ENCODE results near the gene BECN2.
"Not testable (repeated sequence)": the region's sequence is repeated elsewhere in the genome, so short reads cannot be mapped to it uniquely, and the experiment has no call there.

The BECN2 gene

GRCh38 chr1:241985787-241986186 is 28.2 kb downstream of the BECN2 start:
- H3K9ac ChIP-seq (ENCODE audit: low read length), result no peak overlapping the region
- H3K4me1 ChIP-seq (ENCODE audit: control insufficient read depth, insufficient read depth, low read length), result no peaks in the 10 kb centered on the region
- H3K27me3 ChIP-seq (ENCODE audit: control insufficient read depth, insufficient read depth, low read length), result no peaks in the 10 kb centered on the region
- H3K4me3 ChIP-seq (ENCODE audit: low read length), result no peak overlapping the region
- no peaks in the 10 kb centered on the region for H3K9me3 ChIP-seq (ENCODE audit: control insufficient read depth, low read length)
- no peaks in the 10 kb centered on the region for H3K36me3 ChIP-seq (ENCODE audit: control insufficient read depth, insufficient read depth, low read length)

GRCh38 chr1:241988389-241988930 is 30.9 kb downstream of the BECN2 start:
- H3K4me3 ChIP-seq (ENCODE audit: low read length); H3K9ac ChIP-seq (ENCODE audit: low read length); H3K27me3 ChIP-seq (ENCODE audit: control insufficient read depth, insufficient read depth, low read length); H3K36me3 ChIP-seq (ENCODE audit: control insufficient read depth, insufficient read depth, low read length); H3K9me3 ChIP-seq (ENCODE audit: control insufficient read depth, low read length); H3K4me1 ChIP-seq (ENCODE audit: control insufficient read depth, insufficient read depth, low read length): not testable (repeated sequence)

GRCh38 chr1:241990040-241990439 is 32.5 kb downstream of the BECN2 start:
- H3K4me3 ChIP-seq (ENCODE audit: low read length), result no peak overlapping the region
- H3K36me3 ChIP-seq (ENCODE audit: control insufficient read depth, insufficient read depth, low read length), result no peaks in the 10 kb centered on the region
- no peaks in the 10 kb centered on the region for H3K27me3 ChIP-seq (ENCODE audit: control insufficient read depth, insufficient read depth, low read length)
- no peaks in the 10 kb centered on the region for H3K4me1 ChIP-seq (ENCODE audit: control insufficient read depth, insufficient read depth, low read length)
- H3K9me3 ChIP-seq (ENCODE audit: control insufficient read depth, low read length), result no peaks in the 10 kb centered on the region
- no peak overlapping the region for H3K9ac ChIP-seq (ENCODE audit: low read length)

DNA sequence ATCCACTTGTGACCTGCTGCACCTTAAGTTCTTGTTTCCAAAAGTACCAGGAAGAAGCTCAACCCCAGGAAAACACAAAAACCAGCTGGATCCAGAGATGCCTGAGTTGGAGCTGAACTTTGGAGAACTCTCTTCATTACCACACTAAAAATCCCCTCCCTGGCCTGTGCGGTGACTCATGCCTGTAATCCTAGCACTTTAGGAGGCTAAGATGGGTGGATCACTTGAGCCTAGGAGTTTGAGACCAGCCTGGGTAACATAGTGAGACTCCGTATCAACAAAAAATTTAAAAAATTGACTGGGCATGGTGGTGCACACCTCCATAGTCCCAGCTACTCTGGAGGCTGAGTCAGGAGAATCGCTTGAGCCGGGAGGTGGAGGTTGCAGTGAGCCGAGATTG is 35.2 kb downstream of the BECN2 start:
- no peaks in the 10 kb centered on the region for H3K36me3 ChIP-seq (ENCODE audit: control insufficient read depth, insufficient read depth, low read length)
- H3K9me3 ChIP-seq (ENCODE audit: control insufficient read depth, low read length), result no peaks in the 10 kb centered on the region
- H3K4me1 ChIP-seq (ENCODE audit: control insufficient read depth, insufficient read depth, low read length), result no peaks in the 10 kb centered on the region
- H3K9ac ChIP-seq (ENCODE audit: low read length), result no peak overlapping the region
- H3K27me3 ChIP-seq (ENCODE audit: control insufficient read depth, insufficient read depth, low read length), result peaks cover 3% of the 10 kb centered on the region
- H3K4me3 ChIP-seq (ENCODE audit: low read length), result no peak overlapping the region

- H3K9me3 ChIP-seq (ENCODE audit: control insufficient read depth, low read length), result no peaks in the 10 kb centered on the region
- no peaks in the 10 kb centered on the region for H3K36me3 ChIP-seq (ENCODE audit: control insufficient read depth, insufficient read depth, low read length)
- H3K4me1 ChIP-seq (ENCODE audit: control insufficient read depth, insufficient read depth, low read length), result peaks cover 9% of the 10 kb centered on the region
- no peak overlapping the region for H3K9ac ChIP-seq (ENCODE audit: low read length)
- peaks cover 3% of the 10 kb centered on the region for H3K27me3 ChIP-seq (ENCODE audit: control insufficient read depth, insufficient read depth, low read length)
- no peak overlapping the region for H3K4me3 ChIP-seq (ENCODE audit: low read length)
Measured at GRCh38 chr1:241994171-241994570, 36.6 kb downstream of the BECN2 start.

DNA sequence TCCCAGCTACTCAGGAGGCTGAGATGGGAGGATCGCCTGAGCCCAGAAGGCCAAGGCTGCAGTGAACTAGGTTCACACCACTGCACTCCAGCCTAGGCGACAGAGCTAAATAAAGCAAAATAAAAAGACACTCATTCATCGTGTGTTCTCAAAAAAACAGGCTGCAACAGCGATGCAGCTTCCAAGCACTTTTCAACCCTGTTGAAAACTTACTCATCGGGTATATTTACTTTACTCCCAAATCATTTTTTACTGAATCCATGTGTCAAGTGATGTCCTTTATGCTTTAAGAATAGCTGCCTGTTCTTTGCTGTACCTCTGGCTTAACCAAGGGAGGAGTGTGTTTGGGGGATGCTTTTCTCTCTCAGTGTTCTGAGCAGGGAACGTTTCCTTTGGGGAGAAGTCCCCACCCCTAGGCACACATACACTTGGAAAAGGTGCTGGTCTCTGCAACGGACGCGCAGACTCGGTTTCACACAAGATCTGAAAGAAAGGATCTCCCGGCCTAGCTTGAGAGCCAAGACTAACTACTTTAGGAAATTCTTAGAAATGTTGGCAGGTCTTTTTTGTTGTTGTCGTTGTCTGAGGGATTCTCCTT is 39.9 kb downstream of the BECN2 start:
- Histone ChIP-seq H3K36me3 (ENCODE audit: control insufficient read depth, insufficient read depth, low read length) (no peaks in the 10 kb centered on the region), H3K4me1 (ENCODE audit: control insufficient read depth, insufficient read depth, low read length) (peaks cover 9% of the 10 kb centered on the region), H3K4me3 (ENCODE audit: low read length) (no peak overlapping the region), H3K27me3 (ENCODE audit: control insufficient read depth, insufficient read depth, low read length) (peaks cover 3% of the 10 kb centered on the region), H3K9me3 (ENCODE audit: control insufficient read depth, low read length) (no peaks in the 10 kb centered on the region), H3K9ac (ENCODE audit: low read length) (no peak overlapping the region)

GRCh38 chr1:241998412-241998921 is 40.9 kb downstream of the BECN2 start:
- Histone ChIP-seq H3K36me3 (ENCODE audit: control insufficient read depth, insufficient read depth, low read length) (no peaks in the 10 kb centered on the region), H3K9ac (ENCODE audit: low read length) (peak overlapping the region; percentile 39), H3K27me3 (ENCODE audit: control insufficient read depth, insufficient read depth, low read length) (peaks cover 3% of the 10 kb centered on the region), H3K4me1 (ENCODE audit: control insufficient read depth, insufficient read depth, low read length) (peaks cover 9% of the 10 kb centered on the region), H3K9me3 (ENCODE audit: control insufficient read depth, low read length) (no peaks in the 10 kb centered on the region), H3K4me3 (ENCODE audit: low read length) (no peak overlapping the region)

- no peaks in the 10 kb centered on the region for H3K9me3 ChIP-seq (ENCODE audit: control insufficient read depth, low read length)
- H3K9ac ChIP-seq (ENCODE audit: low read length), result peak within 1 kb of the TSS; percentile 39
- H3K36me3 ChIP-seq (ENCODE audit: control insufficient read depth, insufficient read depth, low read length), result no peaks in the 10 kb centered on the region
- H3K4me1 ChIP-seq (ENCODE audit: control insufficient read depth, insufficient read depth, low read length), result peaks cover 9% of the 10 kb centered on the region
- H3K27me3 ChIP-seq (ENCODE audit: control insufficient read depth, insufficient read depth, low read length), result peaks cover 3% of the 10 kb centered on the region
- no peak within 1 kb of the TSS for H3K4me3 ChIP-seq (ENCODE audit: low read length)
Measured at GRCh38 chr1:241999026-241999425, 41.5 kb downstream of the BECN2 start, which contains the start of gene MAP1LC3C. Gene MAP1LC3C (minus strand): TSS chr1:241999098. CDS start chr1:241999008, 90 bp downstream.

- H3K4me1 ChIP-seq (ENCODE audit: control insufficient read depth, insufficient read depth, low read length), result peaks cover 9% of the 10 kb centered on the region
- no peaks in the 10 kb centered on the region for H3K9me3 ChIP-seq (ENCODE audit: control insufficient read depth, low read length)
- peaks cover 3% of the 10 kb centered on the region for H3K27me3 ChIP-seq (ENCODE audit: control insufficient read depth, insufficient read depth, low read length)
- H3K36me3 ChIP-seq (ENCODE audit: control insufficient read depth, insufficient read depth, low read length), result no peaks in the 10 kb centered on the region
- no peak overlapping the region for H3K4me3 ChIP-seq (ENCODE audit: low read length)
- H3K9ac ChIP-seq (ENCODE audit: low read length), result no peak overlapping the region
Measured at GRCh38 chr1:242000434-242000833, 42.9 kb downstream of the BECN2 start.

GRCh38 chr1:242002072-242002471 is 44.5 kb downstream of the BECN2 start:
- Histone ChIP-seq H3K27me3 (ENCODE audit: control insufficient read depth, insufficient read depth, low read length) (no peaks in the 10 kb centered on the region), H3K4me3 (ENCODE audit: low read length) (no peak overlapping the region), H3K4me1 (ENCODE audit: control insufficient read depth, insufficient read depth, low read length) (peaks cover 9% of the 10 kb centered on the region), H3K9me3 (ENCODE audit: control insufficient read depth, low read length) (no peaks in the 10 kb centered on the region), H3K36me3 (ENCODE audit: control insufficient read depth, insufficient read depth, low read length) (no peaks in the 10 kb centered on the region), H3K9ac (ENCODE audit: low read length) (no peak overlapping the region)

GRCh38 chr1:242002510-242002909 is 44.9 kb downstream of the BECN2 start:
- peaks cover 9% of the 10 kb centered on the region for H3K4me1 ChIP-seq (ENCODE audit: control insufficient read depth, insufficient read depth, low read length)
- H3K9me3 ChIP-seq (ENCODE audit: control insufficient read depth, low read length), result no peaks in the 10 kb centered on the region
- H3K9ac ChIP-seq (ENCODE audit: low read length), result no peak overlapping the region
- H3K27me3 ChIP-seq (ENCODE audit: control insufficient read depth, insufficient read depth, low read length), result no peaks in the 10 kb centered on the region
- H3K36me3 ChIP-seq (ENCODE audit: control insufficient read depth, insufficient read depth, low read length), result no peaks in the 10 kb centered on the region
- no peak overlapping the region for H3K4me3 ChIP-seq (ENCODE audit: low read length)

DNA sequence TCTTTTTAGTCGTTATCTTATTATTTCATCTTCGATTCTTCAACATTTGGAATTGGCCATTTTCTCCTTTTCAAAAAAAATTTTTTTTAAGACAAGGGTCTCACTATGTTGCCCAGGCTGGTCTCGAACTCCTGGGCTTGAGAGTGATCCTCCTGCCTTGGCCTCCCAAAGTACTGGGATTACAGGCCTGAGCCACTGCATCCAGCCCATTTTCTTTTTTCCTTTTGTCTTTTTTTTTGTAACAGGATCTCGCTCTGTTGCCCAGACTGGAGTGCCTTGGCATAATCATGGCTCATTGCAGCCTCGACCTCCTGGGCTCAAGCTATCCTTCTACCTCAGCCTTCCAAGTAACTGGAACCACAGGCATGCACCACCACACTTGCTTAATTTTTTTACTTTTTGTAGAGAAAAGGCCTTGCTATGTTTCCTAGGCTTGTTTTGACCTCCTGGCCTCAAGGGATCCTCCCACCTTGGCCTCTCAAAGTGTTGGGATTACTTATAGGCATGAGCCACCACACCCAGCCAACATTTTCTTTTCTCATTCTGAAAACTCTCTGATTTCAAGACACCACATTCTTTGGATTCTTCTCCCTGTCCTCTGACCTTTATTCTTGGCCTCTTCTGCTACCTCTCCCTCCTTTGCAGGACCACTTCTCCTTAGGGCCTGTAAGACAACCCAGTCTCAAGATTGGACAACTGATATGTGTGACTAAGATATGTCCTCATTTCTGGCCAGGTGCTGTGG is 47.4 kb downstream of the BECN2 start:
- Histone ChIP-seq H3K27me3 (ENCODE audit: control insufficient read depth, insufficient read depth, low read length) (no peaks in the 10 kb centered on the region), H3K4me1 (ENCODE audit: control insufficient read depth, insufficient read depth, low read length) (no peaks in the 10 kb centered on the region), H3K9me3 (ENCODE audit: control insufficient read depth, low read length) (no peaks in the 10 kb centered on the region), H3K36me3 (ENCODE audit: control insufficient read depth, insufficient read depth, low read length) (no peaks in the 10 kb centered on the region), H3K4me3 (ENCODE audit: low read length) (no peak overlapping the region), H3K9ac (ENCODE audit: low read length) (no peak overlapping the region)

Data from mucosa of stomach (tissue), 1 donor.